GM12878 (cell line): Measurements from ENCODE around the gene MCEE. TPM values are rescaled to one million over a fixed set of nuclear protein-coding genes. Genes with fewer than 3 reads are reported as not detected.
A peak's percentile ranks its signal among the peaks of the same experiment; 100 is the strongest.

ENCODE experiments used
- ATAC-seq: fragments of 200-7000 bp; cut with Tn5 transposase; 3 replicates; pipeline ENCODE4 v1.9.1; 2020; ENCODE audit warnings: mild to moderate bottlenecking, moderate library complexity
- BruUV-seq: library from RNA; stranded (reverse); fragments of 400-500 nt; replicated peaks from 2 replicates; lab custom pipeline; 2021; lab: Mats Ljungman, UMichigan
- CTCF ChIA-PET: fragments of 300-600 bp; sonication (Branson Sonifier 250); formaldehyde crosslinking; extraction: SDS; loops from one replicate; lab custom pipeline; 2021; ENCODE audit warnings: inconsistent platforms; lab: Yijun Ruan, JAX
- POLR2A ChIA-PET: fragments of 350-600 bp; formaldehyde crosslinking; extraction: SDS; loops from one replicate; lab custom pipeline; 2021; ENCODE audit warnings: inconsistent platforms; lab: Charles Lee
- RAD21 ChIA-PET: fragments of 300-600 bp; sonication (Branson Sonifier 250); formaldehyde crosslinking; loops from one replicate; lab custom pipeline; 2023; ENCODE audit warnings: antibody characterized with exemption; ENCODE audit not compliant: unreplicated experiment; lab: Charles Lee
- SMC1A ChIA-PET: fragments of 300-600 bp; sonication (Branson Sonifier 250); formaldehyde crosslinking; loops from one replicate; lab custom pipeline; 2023; ENCODE audit not compliant: unreplicated experiment, uncharacterized antibody; lab: Charles Lee
- DNase-seq: peaks from one replicate; pipeline ENCODE4 v3.0.0-alpha.2; 2011; ENCODE audit warnings: low read depth, low spot score
- FAIRE-seq: peaks from 3 replicates; lab custom pipeline; 2011; peaks lifted over from hg19 to GRCh38; lab: Jason Lieb, UNC
- H2AFZ ChIP-seq: 2 replicates; pipeline ENCODE4 v1.6.0; 2011; ENCODE audit warnings: low read depth, low read length, control low read depth; ENCODE audit not compliant: control insufficient read depth
- H3K27ac ChIP-seq: 2 replicates; pipeline ENCODE4 v1.5.1; 2011; ENCODE audit warnings: control low read depth; ENCODE audit not compliant: control insufficient read depth, insufficient read depth
- H3K27me3 ChIP-seq, 2 experiments: replicated peaks in 1 of 2; 2 replicates each; pipeline versions ENCODE4 v1.6.0 to v1.6.1; 2011; ENCODE audit warnings: low read length in 1 of 2; ENCODE audit not compliant: control insufficient read depth in 2 of 2, insufficient read depth in 2 of 2
- H3K36me3 ChIP-seq, 2 experiments: 2 replicates each; pipeline ENCODE4 v1.5.1; 2011; ENCODE audit warnings: low read length in 1 of 2; ENCODE audit not compliant: control insufficient read depth in 2 of 2, insufficient read depth in 2 of 2
- H3K4me1 ChIP-seq: 2 replicates; pipeline ENCODE4 v1.6.1; 2011; ENCODE audit warnings: mild to moderate bottlenecking, low read length, moderate library complexity, mixed read lengths; ENCODE audit not compliant: control insufficient read depth, insufficient read depth
- H3K4me2 ChIP-seq: 2 replicates; pipeline ENCODE4 v1.6.0; 2011; ENCODE audit warnings: control low read depth; ENCODE audit not compliant: control insufficient read depth, insufficient read depth
- H3K4me3 ChIP-seq: fragments of 200-600 bp; sonication (generic); 2 replicates; pipeline ENCODE4 v1.5.1; 2016
- H3K79me2 ChIP-seq: 2 replicates; pipeline ENCODE4 v1.6.0; 2011; ENCODE audit warnings: low read length; ENCODE audit not compliant: control insufficient read depth, insufficient read depth
- H3K9ac ChIP-seq: 2 replicates; pipeline ENCODE4 v1.8.0; 2011; ENCODE audit warnings: low read length, control low read depth, mixed read lengths; ENCODE audit not compliant: control insufficient read depth, insufficient read depth
- H3K9me3 ChIP-seq: replicated peaks from 3 replicates; pipeline ENCODE4 v1.5.1; 2011; ENCODE audit warnings: mild to moderate bottlenecking, low read length; ENCODE audit not compliant: control insufficient read depth, insufficient read depth
- H4K20me1 ChIP-seq: 2 replicates; pipeline ENCODE4 v1.6.0; 2011; ENCODE audit not compliant: control insufficient read depth, insufficient read depth
- FOXM1 ChIP-seq: IDR thresholded peaks from 2 replicates; pipeline ENCODE4 v1.6.1; 2012; ENCODE audit warnings: low read depth, mild to moderate bottlenecking, inconsistent platforms, low read length, moderate library complexity
- LARP7 ChIP-seq: fragments of 450-650 bp; IDR thresholded peaks from 2 replicates; pipeline ENCODE4 v1.6.1; 2017; ENCODE audit warnings: mild to moderate bottlenecking
- MTA2 ChIP-seq: fragments of 450-650 bp; IDR thresholded peaks from 2 replicates; pipeline ENCODE4 v1.6.1; 2016; ENCODE audit warnings: low read depth, mild to moderate bottlenecking, moderate library complexity
- POLR2A ChIP-seq: IDR thresholded peaks from 2 replicates; pipeline ENCODE4 v1.6.1; 2011; ENCODE audit warnings: low read depth, mild to moderate bottlenecking, low read length
- POLR2AphosphoS2 ChIP-seq: IDR thresholded peaks from 2 replicates; pipeline ENCODE4 v1.6.1; 2011; ENCODE audit warnings: low read depth, mild to moderate bottlenecking, low read length, improper control_type of control experiment, moderate library complexity
- SRF ChIP-seq, 2 experiments: IDR thresholded peaks; 2 replicates each; pipeline ENCODE4 v1.6.1; 2011; ENCODE audit warnings: low read depth in 2 of 2, low read length in 2 of 2, mild to moderate bottlenecking in 1 of 2, moderate library complexity in 1 of 2
- WRNIP1 ChIP-seq: IDR thresholded peaks from 2 replicates; pipeline ENCODE4 v1.6.1; 2011; ENCODE audit warnings: low read depth, low read length, improper control_type of control experiment, borderline replicate concordance
- ZZZ3 ChIP-seq: IDR thresholded peaks from 2 replicates; pipeline ENCODE4 v1.6.1; 2011; ENCODE audit warnings: low read depth; ENCODE audit not compliant: control insufficient read depth, insufficient read length
- WGBS: methylation state at CpG from one replicate; pipeline ENCODE4 v1.1.6; 2016; ENCODE audit warnings: low lambda C conversion rate; ENCODE audit not compliant: insufficient replicate concordance, insufficient coverage; ENCODE audit errors: missing lambda C conversion rate; 5-methylcytosine and 5-hydroxymethylcytosine counted together
- in situ Hi-C: fragments of 300-500 bp; cut with MboI; formaldehyde crosslinking; loops from 9 replicates; pipeline ENCODE4 v1.14.3; 2018; ENCODE audit warnings: mixed read lengths
- intact Hi-C: fragments of 100-400 bp; cut with micrococcal nuclease; formaldehyde crosslinking; loops from one replicate; pipeline ENCODE4 v1.14.2; 2022; ENCODE audit not compliant: unreplicated experiment
- polyA plus RNA-seq, 11 experiments: library from polyadenylated mRNA; depleted of rRNA in 4 of 11; unstranded in 6 of 11; stranded (reverse) in 5 of 11; fragments of >200 nt; fragmentation: Nextera tagmentation in 4 of 11; fragmentation: Illumina TruSeq in 1 of 11; extraction: Ambion mirVana in 4 of 11; extraction: Trizol in 1 of 11; gene quantifications; 1 replicate in 1 of 11; 2 replicates in 10 of 11; pipeline versions ENCODE4 v1.2.1 to v1.2.3, GENCODE V29; 2011 to 2016; ENCODE audit warnings: inconsistent platforms in 2 of 11, missing spikeins in 2 of 11, low read depth in 1 of 11
- total RNA-seq, 4 experiments: library from RNA; depleted of rRNA in 3 of 4; stranded (reverse); fragments of >200 nt in 3 of 4; fragmentation: Illumina TruSeq in 1 of 4; extraction: Trizol in 1 of 4; gene quantifications; 2 replicates each; pipeline versions ENCODE4 v1.2.1 to v1.2.3, GENCODE V29; 2013 to 2021
- TF ChIP-seq, protein P1 (sequence below): fragments of 450-650 bp; IDR thresholded peaks from 2 replicates; pipeline ENCODE4 v1.6.1; 2017; ENCODE audit warnings: antibody characterized with exemption, mild to moderate bottlenecking, moderate library complexity
- TF ChIP-seq, protein P2 (sequence below): fragments of 450-650 bp; IDR thresholded peaks from 2 replicates; pipeline ENCODE4 v1.6.1; 2016; ENCODE audit warnings: mild to moderate bottlenecking
- TF ChIP-seq, protein P3 (sequence below): IDR thresholded peaks from 2 replicates; pipeline ENCODE4 v1.6.1; 2011; ENCODE audit warnings: borderline replicate concordance, low read depth, mild to moderate bottlenecking, moderate library complexity, mixed read lengths, low read length; ENCODE audit not compliant: insufficient read depth; ENCODE audit errors: extremely low read length

MCEE gene
- total and polyA plus RNA-seq, 10 of the 15 experiments (the other 5 are each of a cell fraction or from before 2014, with no cell fraction given), result 17.3 to 63.4 (median 20.9) TPM

DNA sequence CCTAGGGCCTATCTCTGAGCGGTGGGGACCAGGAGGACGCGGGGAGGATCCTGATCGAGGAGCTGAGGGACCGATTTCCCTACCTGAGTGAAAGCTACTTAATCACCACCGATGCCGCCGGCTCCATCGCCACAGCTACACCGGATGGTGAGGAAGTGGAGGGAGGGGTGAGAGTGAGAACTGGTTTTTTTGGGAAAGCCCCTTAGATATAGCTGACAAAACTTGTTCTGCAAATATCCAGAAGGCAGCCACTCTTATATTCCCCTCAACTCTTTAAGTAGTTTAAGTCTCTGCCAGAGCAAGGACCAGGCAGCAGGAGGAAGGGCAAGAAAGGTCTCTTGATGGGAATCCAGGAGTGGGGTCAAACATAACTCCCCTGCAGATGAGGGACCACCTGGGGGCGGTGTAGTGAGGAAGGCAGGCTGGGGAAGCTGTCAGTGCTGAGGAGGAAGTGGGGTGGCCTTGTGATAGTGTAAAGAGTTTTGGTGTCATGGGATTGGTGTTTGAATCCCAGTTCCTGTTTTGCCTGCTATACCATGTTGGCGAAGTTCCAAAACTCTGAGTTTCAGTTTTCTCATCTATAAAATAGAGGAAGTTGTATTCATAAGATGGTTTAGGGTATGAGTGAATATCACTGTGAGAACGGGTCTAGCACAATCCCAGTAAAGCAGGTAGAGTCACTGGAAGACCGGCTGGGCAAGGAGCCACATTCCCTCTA is 58.2 kb downstream of the MCEE start (continued):
- TF ChIP-seq, protein P1, sequence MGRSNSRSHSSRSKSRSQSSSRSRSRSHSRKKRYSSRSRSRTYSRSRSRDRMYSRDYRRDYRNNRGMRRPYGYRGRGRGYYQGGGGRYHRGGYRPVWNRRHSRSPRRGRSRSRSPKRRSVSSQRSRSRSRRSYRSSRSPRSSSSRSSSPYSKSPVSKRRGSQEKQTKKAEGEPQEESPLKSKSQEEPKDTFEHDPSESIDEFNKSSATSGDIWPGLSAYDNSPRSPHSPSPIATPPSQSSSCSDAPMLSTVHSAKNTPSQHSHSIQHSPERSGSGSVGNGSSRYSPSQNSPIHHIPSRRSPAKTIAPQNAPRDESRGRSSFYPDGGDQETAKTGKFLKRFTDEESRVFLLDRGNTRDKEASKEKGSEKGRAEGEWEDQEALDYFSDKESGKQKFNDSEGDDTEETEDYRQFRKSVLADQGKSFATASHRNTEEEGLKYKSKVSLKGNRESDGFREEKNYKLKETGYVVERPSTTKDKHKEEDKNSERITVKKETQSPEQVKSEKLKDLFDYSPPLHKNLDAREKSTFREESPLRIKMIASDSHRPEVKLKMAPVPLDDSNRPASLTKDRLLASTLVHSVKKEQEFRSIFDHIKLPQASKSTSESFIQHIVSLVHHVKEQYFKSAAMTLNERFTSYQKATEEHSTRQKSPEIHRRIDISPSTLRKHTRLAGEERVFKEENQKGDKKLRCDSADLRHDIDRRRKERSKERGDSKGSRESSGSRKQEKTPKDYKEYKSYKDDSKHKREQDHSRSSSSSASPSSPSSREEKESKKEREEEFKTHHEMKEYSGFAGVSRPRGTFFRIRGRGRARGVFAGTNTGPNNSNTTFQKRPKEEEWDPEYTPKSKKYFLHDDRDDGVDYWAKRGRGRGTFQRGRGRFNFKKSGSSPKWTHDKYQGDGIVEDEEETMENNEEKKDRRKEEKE, result no peak
- no peak for TF ChIP-seq WRNIP1
- TF ChIP-seq, all 136 proteins: peak for 48

DNA sequence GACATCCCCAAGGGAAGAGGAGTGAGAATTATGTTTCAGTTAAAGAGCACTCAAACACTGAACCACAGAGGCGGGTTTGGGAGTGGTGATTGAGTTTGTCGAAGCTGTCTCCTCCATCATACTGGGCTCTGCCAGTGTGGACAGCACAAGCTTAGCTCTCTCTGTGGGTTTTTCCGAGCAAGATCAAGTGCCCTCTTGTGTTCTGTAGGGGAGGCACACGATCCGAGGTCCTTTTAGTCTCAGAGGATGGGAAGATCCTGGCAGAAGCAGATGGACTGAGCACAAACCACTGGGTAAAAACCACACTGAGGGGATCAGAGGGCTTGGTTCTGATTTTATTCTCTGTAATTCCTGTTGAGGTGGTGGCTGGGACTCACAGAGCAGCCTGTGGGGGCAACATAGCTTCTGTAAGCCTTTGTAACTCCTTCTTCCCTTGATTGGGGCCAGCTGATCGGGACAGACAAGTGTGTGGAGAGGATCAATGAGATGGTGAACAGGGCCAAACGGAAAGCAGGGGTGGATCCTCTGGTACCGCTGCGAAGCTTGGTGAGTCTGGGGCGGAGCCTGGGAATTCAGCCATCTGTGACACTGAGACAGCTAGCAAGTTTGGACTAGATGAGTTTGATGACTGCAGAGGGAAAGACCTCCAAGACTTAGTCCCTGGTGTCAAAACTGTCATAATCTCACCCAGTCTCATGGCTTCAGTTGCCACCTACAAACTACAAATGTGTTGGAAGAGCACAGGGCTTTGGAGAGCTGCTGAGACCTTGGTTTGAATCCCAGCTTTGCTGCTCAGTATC is 59.5 kb downstream of the MCEE start:
- H3K27me3 ChIP-seq, result no peaks in the 10 kb centered on the region
- H3K4me1 ChIP-seq, result peaks cover 41% of the 10 kb centered on the region
- no peak for DNase-seq
- peak overlapping the region; percentile 69 for H3K9ac ChIP-seq
- peak overlapping the region; percentile 70 for H3K4me3 ChIP-seq
- POLR2A ChIA-PET, result interaction anchor here (0.6 to 8.3 kb wide), 11 partner anchors 11 to 946 kb away, joined by 3 to 62 read pairs (median 6); partner anchors contain the start of genes MCEE, MPHOSPH10 and ZNF638
- CTCF ChIA-PET, result interaction anchor here (0.6 to 5.5 kb wide), 25 partner anchors 10 to 1685 kb away, joined by 3 to 101 read pairs (median 5); partner anchors contain the start of genes MCEE, MPHOSPH10 and ZNF638
- H2AFZ ChIP-seq, result no peak overlapping the region
- H3K79me2 ChIP-seq, result peaks cover 70% of the 10 kb centered on the region
- BruUV-seq, result no TSS peak
- H3K9me3 ChIP-seq, result no peaks in the 10 kb centered on the region
- SMC1A ChIA-PET, result interaction anchor here (0.6 to 7.6 kb wide), 21 partner anchors 10 to 440 kb away, joined by 3 to 93 read pairs (median 7); partner anchors contain the start of genes MCEE and MPHOSPH10
- RAD21 ChIA-PET, result interaction anchor here (0.5 to 5.8 kb wide), 14 partner anchors 11 to 282 kb away, joined by 3 to 77 read pairs (median 4); partner anchors contain the start of genes MCEE, MPHOSPH10 and ZNF638
- intact Hi-C loops, result loop anchor here (1.0 kb wide), 1 partner anchor 21 kb away; no protein-coding TSS in a partner anchor
- in situ Hi-C loops, result no loop called here
- 30% methylated on average over 10 of the region's 10 CpGs for WGBS
- peak; percentile 18 for FAIRE-seq
- peak overlapping the region; percentile 95 for H3K27ac ChIP-seq
- peak overlapping the region; percentile 99 for H3K4me2 ChIP-seq
- H3K36me3 ChIP-seq, result peaks cover 9 to 20% of the 10 kb centered on the region in 2 experiments
- no peaks in the 10 kb centered on the region for H4K20me1 ChIP-seq
- ATAC-seq, result peak; percentile 43
- TF ChIP-seq ZZZ3, result no peak
- TF ChIP-seq POLR2A, result 0 out of 2 replicates have a peak, but pooled peaks have one; percentile 38
- no peak for TF ChIP-seq SRF (IDR thresholded peaks at IDR 0.05; ENCODE audit: low read depth in 2 of 2, low read length in 2 of 2)
- TF ChIP-seq, protein P2, sequence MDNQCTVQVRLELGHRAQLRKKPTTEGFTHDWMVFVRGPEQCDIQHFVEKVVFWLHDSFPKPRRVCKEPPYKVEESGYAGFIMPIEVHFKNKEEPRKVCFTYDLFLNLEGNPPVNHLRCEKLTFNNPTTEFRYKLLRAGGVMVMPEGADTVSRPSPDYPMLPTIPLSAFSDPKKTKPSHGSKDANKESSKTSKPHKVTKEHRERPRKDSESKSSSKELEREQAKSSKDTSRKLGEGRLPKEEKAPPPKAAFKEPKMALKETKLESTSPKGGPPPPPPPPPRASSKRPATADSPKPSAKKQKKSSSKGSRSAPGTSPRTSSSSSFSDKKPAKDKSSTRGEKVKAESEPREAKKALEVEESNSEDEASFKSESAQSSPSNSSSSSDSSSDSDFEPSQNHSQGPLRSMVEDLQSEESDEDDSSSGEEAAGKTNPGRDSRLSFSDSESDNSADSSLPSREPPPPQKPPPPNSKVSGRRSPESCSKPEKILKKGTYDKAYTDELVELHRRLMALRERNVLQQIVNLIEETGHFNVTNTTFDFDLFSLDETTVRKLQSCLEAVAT, result 0 out of 2 replicates have a peak, but pooled peaks have one; percentile 16
- TF ChIP-seq, protein P3, sequence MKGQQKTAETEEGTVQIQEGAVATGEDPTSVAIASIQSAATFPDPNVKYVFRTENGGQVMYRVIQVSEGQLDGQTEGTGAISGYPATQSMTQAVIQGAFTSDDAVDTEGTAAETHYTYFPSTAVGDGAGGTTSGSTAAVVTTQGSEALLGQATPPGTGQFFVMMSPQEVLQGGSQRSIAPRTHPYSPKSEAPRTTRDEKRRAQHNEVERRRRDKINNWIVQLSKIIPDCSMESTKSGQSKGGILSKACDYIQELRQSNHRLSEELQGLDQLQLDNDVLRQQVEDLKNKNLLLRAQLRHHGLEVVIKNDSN, result no peak
- TF ChIP-seq FOXM1, result no peak
- 0 out of 2 replicates have a peak, but pooled peaks have one; percentile 38 for TF ChIP-seq POLR2AphosphoS2
- TF ChIP-seq LARP7, result no peak
- no peak for TF ChIP-seq MTA2
